GM23248 (cell line): Measurements from ENCODE around the gene GAPVD1.

Source experiments
- EZH2 ChIP-seq: fragments of 200-600 bp; sonication (generic); IDR thresholded peaks from 2 replicates; pipeline ENCODE4 v1.6.1; 2018; ENCODE audit warnings: antibody characterized with exemption, mild to moderate bottlenecking; ENCODE audit not compliant: insufficient read depth, poor library complexity, severe bottlenecking
- EZH2phosphoT487 ChIP-seq: fragments of 200-600 bp; sonication (generic); IDR thresholded peaks from 2 replicates; pipeline ENCODE4 v1.6.1; 2018; ENCODE audit warnings: antibody characterized with exemption, moderate library complexity, mild to moderate bottlenecking, low read depth; ENCODE audit not compliant: insufficient read depth

DNA sequence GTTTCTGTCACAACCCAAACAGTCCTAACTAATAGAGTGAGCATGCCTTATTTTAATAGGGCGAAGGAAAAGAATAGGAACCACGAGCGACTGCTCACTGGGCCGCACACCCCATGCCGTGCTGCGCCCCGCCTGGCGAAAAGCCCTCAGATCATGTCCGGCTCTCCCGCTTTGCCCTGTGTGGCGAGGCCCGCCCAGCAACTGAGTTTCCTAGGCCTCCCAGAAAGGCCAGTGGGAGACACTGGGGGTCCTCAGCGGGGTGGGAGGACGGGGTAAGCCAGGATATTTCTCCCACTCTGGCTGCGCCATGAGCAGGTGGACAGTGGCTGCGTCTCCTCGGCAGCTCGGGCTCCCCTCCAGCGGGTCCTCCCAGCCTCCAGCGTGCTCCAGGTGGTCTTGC lies 138.0 kb downstream of the GAPVD1 start:
- TF ChIP-seq EZH2 (no peak), EZH2phosphoT487 (no peak)
